Keratinocyte (primary cell): ENCODE results near the gene ACTMAP. TPM values are rescaled to one million over a fixed set of nuclear protein-coding genes. Genes with fewer than 3 reads are reported as not detected.

Source experiments
- DNase-seq: peaks from one replicate; pipeline ENCODE4 v3.0.0-alpha.2; 2011; ENCODE audit warnings: low read depth, missing footprints, low spot score
- FAIRE-seq: peaks from 2 replicates; lab custom pipeline; 2011; peaks lifted over from hg19 to GRCh38; lab: Jason Lieb, UNC
- H2AFZ ChIP-seq: 2 replicates; pipeline ENCODE4 v1.6.0; 2012; ENCODE audit warnings: low read length, control low read depth, inconsistent platforms; ENCODE audit not compliant: control insufficient read depth
- H3K27ac ChIP-seq: 2 replicates; pipeline ENCODE4 v1.5.1; 2011; ENCODE audit warnings: low read length; ENCODE audit not compliant: control insufficient read depth, insufficient read depth
- H3K27me3 ChIP-seq: 3 replicates; pipeline ENCODE4 v1.6.0; 2011; ENCODE audit warnings: low read length; ENCODE audit not compliant: control insufficient read depth, insufficient read depth; ENCODE audit errors: extremely low read depth
- H3K36me3 ChIP-seq, 2 experiments: 2 replicates in 1 of 2; 3 replicates in 1 of 2; pipeline ENCODE4 v1.5.1; 2011; ENCODE audit warnings: low read length in 2 of 2, mild to moderate bottlenecking in 1 of 2; ENCODE audit not compliant: control insufficient read depth in 2 of 2, insufficient read depth in 2 of 2; ENCODE audit errors: extremely low read depth in 1 of 2
- H3K4me1 ChIP-seq: 3 replicates; pipeline ENCODE4 v1.5.1; 2011; ENCODE audit warnings: low read length; ENCODE audit not compliant: control insufficient read depth, insufficient read depth; ENCODE audit errors: extremely low read depth
- H3K4me2 ChIP-seq: 3 replicates; pipeline ENCODE4 v1.6.0; 2011; ENCODE audit warnings: low read depth, low read length; ENCODE audit not compliant: control insufficient read depth, insufficient read depth; ENCODE audit errors: extremely low read depth
- H3K4me3 ChIP-seq, 3 experiments: fragments of 200-600 bp in 1 of 3; sonication (generic) in 1 of 3; 2 replicates in 2 of 3; 3 replicates in 1 of 3; pipeline ENCODE4 v1.5.1; 2011 to 2016; ENCODE audit warnings: low read length in 3 of 3, mild to moderate bottlenecking in 3 of 3, control low read depth in 2 of 3, inconsistent platforms in 1 of 3, low read depth in 1 of 3, mixed read lengths in 1 of 3, mixed run types in 1 of 3, moderate library complexity in 1 of 3; ENCODE audit not compliant: control insufficient read depth in 2 of 3, insufficient read depth in 2 of 3; ENCODE audit errors: extremely low read depth in 1 of 3
- H3K79me2 ChIP-seq: 2 replicates; pipeline ENCODE4 v1.6.0; 2012; ENCODE audit warnings: low read length; ENCODE audit not compliant: control insufficient read depth, insufficient read depth
- H3K9ac ChIP-seq: 3 replicates; pipeline ENCODE4 v1.6.0; 2011; ENCODE audit warnings: low read length; ENCODE audit not compliant: control insufficient read depth, insufficient read depth; ENCODE audit errors: extremely low read depth
- H3K9me1 ChIP-seq: 3 replicates; pipeline ENCODE4 v1.6.0; 2011; ENCODE audit warnings: low read length; ENCODE audit not compliant: control insufficient read depth, insufficient read depth; ENCODE audit errors: extremely low read depth
- H3K9me3 ChIP-seq: 2 replicates; pipeline ENCODE4 v1.5.1; 2012; ENCODE audit warnings: low read depth, low read length; ENCODE audit not compliant: control insufficient read depth
- H4K20me1 ChIP-seq: 3 replicates; pipeline ENCODE4 v1.6.0; 2011; ENCODE audit warnings: low read length; ENCODE audit not compliant: control insufficient read depth, insufficient read depth; ENCODE audit errors: extremely low read depth
- EZH2 ChIP-seq: IDR thresholded peaks from one replicate; pipeline ENCODE4 v1.6.1; 2012; ENCODE audit warnings: inconsistent platforms, mild to moderate bottlenecking, low read length, moderate library complexity
- dilution Hi-C: fragments of 300-500 bp; cut with MboI; formaldehyde crosslinking; loops from one replicate; pipeline ENCODE4 v1.7.0; 2020; ENCODE audit warnings: low sequenced_read_pairs; ENCODE audit not compliant: extremely low pct_ligation_motif_present
- polyA plus RNA-seq, 5 experiments: library from polyadenylated mRNA; depleted of rRNA in 3 of 5; stranded (reverse) in 3 of 5; stranded (forward) in 1 of 5; unstranded in 1 of 5; fragments of >200 nt; gene quantifications; 1 replicate in 1 of 5; 2 replicates in 3 of 5; 3 replicates in 1 of 5; pipeline versions ENCODE4 v1.2.1 to v1.2.3, GENCODE V29; 2011 to 2012; ENCODE audit warnings: missing spikeins in 2 of 5, low read depth in 1 of 5, low replicate concordance in 1 of 5
- TF ChIP-seq, protein P1 (sequence below), 3 experiments: IDR thresholded peaks in 1 of 3; conservative IDR thresholded peaks in 1 of 3; optimal IDR thresholded peaks in 1 of 3; 2 replicates in 2 of 3; 3 replicates in 1 of 3; pipeline versions ENCODE3 to v1.5.1; 2011; ENCODE audit warnings: low read length in 3 of 3, mild to moderate bottlenecking in 3 of 3, moderate library complexity in 2 of 3, control low read depth in 1 of 3, inconsistent platforms in 1 of 3; ENCODE audit not compliant: insufficient read depth in 2 of 3; ENCODE audit errors: extremely low read depth in 1 of 3

ACTMAP gene
- polyA plus RNA-seq, 1 donor (not counting 4 experiments of a cell fraction or from before 2014, with no cell fraction given): 1.4 TPM

- Histone ChIP-seq H3K4me1 (peaks cover 14% of the 10 kb centered on the region), H3K79me2 (peaks cover 14% of the 10 kb centered on the region), H3K36me3 (peaks cover 0 to under 1% of the 10 kb centered on the region in 2 experiments), H3K4me3 (no peak overlapping the region), H3K9me1 (no peaks in the 10 kb centered on the region), H4K20me1 (no peaks in the 10 kb centered on the region), H3K4me2 (no peak overlapping the region), H3K27ac (no peak overlapping the region), H3K9ac (no peak overlapping the region), H3K27me3 (no peaks in the 10 kb centered on the region), H3K9me3 (no peaks in the 10 kb centered on the region), H2AFZ (no peak overlapping the region)
- no peak for FAIRE-seq
- DNase-seq: no peak
- no peak for TF ChIP-seq EZH2
- TF ChIP-seq, protein P1, sequence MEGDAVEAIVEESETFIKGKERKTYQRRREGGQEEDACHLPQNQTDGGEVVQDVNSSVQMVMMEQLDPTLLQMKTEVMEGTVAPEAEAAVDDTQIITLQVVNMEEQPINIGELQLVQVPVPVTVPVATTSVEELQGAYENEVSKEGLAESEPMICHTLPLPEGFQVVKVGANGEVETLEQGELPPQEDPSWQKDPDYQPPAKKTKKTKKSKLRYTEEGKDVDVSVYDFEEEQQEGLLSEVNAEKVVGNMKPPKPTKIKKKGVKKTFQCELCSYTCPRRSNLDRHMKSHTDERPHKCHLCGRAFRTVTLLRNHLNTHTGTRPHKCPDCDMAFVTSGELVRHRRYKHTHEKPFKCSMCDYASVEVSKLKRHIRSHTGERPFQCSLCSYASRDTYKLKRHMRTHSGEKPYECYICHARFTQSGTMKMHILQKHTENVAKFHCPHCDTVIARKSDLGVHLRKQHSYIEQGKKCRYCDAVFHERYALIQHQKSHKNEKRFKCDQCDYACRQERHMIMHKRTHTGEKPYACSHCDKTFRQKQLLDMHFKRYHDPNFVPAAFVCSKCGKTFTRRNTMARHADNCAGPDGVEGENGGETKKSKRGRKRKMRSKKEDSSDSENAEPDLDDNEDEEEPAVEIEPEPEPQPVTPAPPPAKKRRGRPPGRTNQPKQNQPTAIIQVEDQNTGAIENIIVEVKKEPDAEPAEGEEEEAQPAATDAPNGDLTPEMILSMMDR (optimal IDR thresholded peaks at IDR 0.05 in 1 of 3, IDR thresholded peaks at IDR 0.05 in 1 of 3, conservative IDR thresholded peaks at IDR 0.05 in 1 of 3; ENCODE audit: extremely low read depth in 1 of 3, insufficient read depth in 2 of 3, low read length in 3 of 3): no peak
- dilution Hi-C loops: no loop called here
These were observed 2.7 kb downstream of the ACTMAP start for GRCh38 chr19:40747536-40747935.

DNA sequence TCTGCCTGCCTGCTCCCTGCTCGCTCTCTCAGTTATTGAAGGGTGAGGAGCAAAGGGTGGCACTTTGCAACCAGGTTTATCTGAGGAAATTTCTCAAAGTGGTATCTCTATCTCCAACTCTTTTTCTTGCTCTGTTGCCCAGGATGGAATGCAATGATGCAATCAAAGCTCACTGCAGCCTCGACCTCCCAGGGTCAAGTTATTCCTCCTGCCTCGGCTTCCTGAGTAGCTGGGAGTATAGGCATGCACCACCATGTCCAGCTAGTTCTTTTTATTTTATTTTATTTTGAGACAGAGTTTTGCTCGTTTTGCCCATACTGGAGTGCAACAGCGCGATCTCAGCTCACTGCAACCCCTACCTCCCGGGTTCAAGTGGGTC is 4.9 kb downstream of the ACTMAP start:
- no peak overlapping the region for H2AFZ ChIP-seq
- H3K36me3 ChIP-seq: peaks cover 0 to 5% of the 10 kb centered on the region in 2 experiments
- no peaks in the 10 kb centered on the region for H3K9me1 ChIP-seq
- no peak overlapping the region for H3K4me2 ChIP-seq
- no peak for DNase-seq
- no peaks in the 10 kb centered on the region for H3K79me2 ChIP-seq
- peaks cover 10% of the 10 kb centered on the region for H3K4me1 ChIP-seq
- dilution Hi-C loops: no loop called here
- H3K9ac ChIP-seq: no peak overlapping the region
- no peaks in the 10 kb centered on the region for H3K27me3 ChIP-seq
- TF ChIP-seq EZH2: no peak
- TF ChIP-seq, protein P1 (optimal IDR thresholded peaks at IDR 0.05 in 1 of 3, IDR thresholded peaks at IDR 0.05 in 1 of 3, conservative IDR thresholded peaks at IDR 0.05 in 1 of 3; ENCODE audit: extremely low read depth in 1 of 3, insufficient read depth in 2 of 3, low read length in 3 of 3): no peak
- no peak for FAIRE-seq
- H3K9me3 ChIP-seq: no peaks in the 10 kb centered on the region
- H3K4me3 ChIP-seq: no peak overlapping the region
- H4K20me1 ChIP-seq: no peaks in the 10 kb centered on the region
- H3K27ac ChIP-seq: no peak overlapping the region
